Keratinocyte (primary cell): ENCODE measurements around the gene FGF7.

Experiments
- CTCF ChIP-seq, 3 experiments: IDR thresholded peaks in 1 of 3; conservative IDR thresholded peaks in 1 of 3; optimal IDR thresholded peaks in 1 of 3; 2 replicates in 2 of 3; 3 replicates in 1 of 3; pipeline versions ENCODE3 to v1.5.1; 2011; ENCODE audit warnings: low read length in 3 of 3, mild to moderate bottlenecking in 3 of 3, moderate library complexity in 2 of 3, control low read depth in 1 of 3, inconsistent platforms in 1 of 3; ENCODE audit not compliant: insufficient read depth in 2 of 3; ENCODE audit errors: extremely low read depth in 1 of 3
- EZH2 ChIP-seq: IDR thresholded peaks from one replicate; pipeline ENCODE4 v1.6.1; 2012; ENCODE audit warnings: inconsistent platforms, mild to moderate bottlenecking, low read length, moderate library complexity

DNA sequence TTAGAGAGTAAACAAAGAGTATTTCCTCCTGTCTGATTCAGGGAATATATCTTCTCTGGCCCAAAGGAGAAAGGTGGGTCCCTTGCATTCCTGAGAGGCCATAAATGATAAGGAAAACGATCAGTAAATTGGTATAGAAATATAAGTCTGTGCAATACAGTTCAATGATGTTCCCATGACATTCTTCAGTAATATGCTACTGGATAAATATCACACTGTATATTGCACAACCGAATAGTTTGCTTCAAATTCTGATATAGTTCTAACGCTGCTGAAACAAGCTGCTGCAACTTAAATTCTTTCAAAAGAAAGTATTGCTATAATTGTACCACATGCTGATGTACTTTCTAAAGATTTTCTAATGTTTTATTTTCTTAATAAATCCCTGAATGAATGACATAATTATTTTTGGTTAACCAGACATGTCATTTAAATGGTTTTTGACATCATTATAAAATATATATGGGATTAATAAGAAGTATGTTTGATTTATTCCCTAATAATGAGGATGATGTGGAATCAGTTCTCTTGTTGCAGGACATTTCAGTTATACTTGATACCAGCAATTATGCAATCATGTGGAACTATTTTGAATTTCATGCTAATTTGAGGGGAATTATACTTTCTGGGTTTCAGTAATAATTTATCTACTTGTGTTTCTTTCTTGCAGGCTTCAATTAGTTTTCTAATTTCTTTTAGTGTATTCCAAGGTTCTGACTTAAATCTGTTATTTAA lies 44.9 kb downstream of the FGF7 start:
- TF ChIP-seq CTCF (optimal IDR thresholded peaks at IDR 0.05 in 1 of 3, IDR thresholded peaks at IDR 0.05 in 1 of 3, conservative IDR thresholded peaks at IDR 0.05 in 1 of 3; ENCODE audit: extremely low read depth in 1 of 3, insufficient read depth in 2 of 3, low read length in 3 of 3): no peak
- no peak for TF ChIP-seq EZH2
